Memory B cell (primary cell): ENCODE results near the gene KCNAB1.
A peak's percentile ranks its signal among the peaks of the same experiment; 100 is the strongest.

Experiments used
- ATAC-seq: fragments of 150-1000 bp; cut with Tn5 transposase; 2 replicates; pipeline ENCODE4 v1.10.0; 2021; ENCODE audit warnings: low read depth, mild to moderate bottlenecking, moderate library complexity
- DNase-seq, 2 donors: peaks; one replicate each; pipeline ENCODE4 v3.0.0; 2022; ENCODE audit warnings: low spot score in 2 of 2
- H3K27ac Mint-ChIP-seq: one replicate; pipeline ENCODE4 v1.8.0; 2022; ENCODE audit warnings: mild to moderate bottlenecking, moderate library complexity, mixed read lengths
- H3K27me3 Mint-ChIP-seq: one replicate; pipeline ENCODE4 v1.8.0; 2022; ENCODE audit warnings: mixed read lengths
- H3K36me3 Mint-ChIP-seq: one replicate; pipeline ENCODE4 v1.8.0; 2022; ENCODE audit warnings: mild to moderate bottlenecking, mixed read lengths
- H3K4me1 Mint-ChIP-seq: one replicate; pipeline ENCODE4 v1.8.0; 2022; ENCODE audit warnings: mixed read lengths
- H3K4me3 Mint-ChIP-seq: one replicate; pipeline ENCODE4 v1.8.0; 2022; ENCODE audit warnings: mild to moderate bottlenecking, moderate library complexity, mixed read lengths
- H3K9me3 Mint-ChIP-seq: one replicate; pipeline ENCODE4 v1.8.0; 2022; ENCODE audit warnings: mixed read lengths

Gene KCNAB1

GRCh38 chr3:156332304-156332703 lies 211.9 kb downstream of the KCNAB1 start:
- DNase-seq, result no peak
- H3K36me3 Mint-ChIP-seq, result no peaks in the 10 kb centered on the region
- no peak for ATAC-seq
- H3K9me3 Mint-ChIP-seq, result no peaks in the 10 kb centered on the region
- peaks cover 19% of the 10 kb centered on the region for H3K27me3 Mint-ChIP-seq
- no peaks in the 10 kb centered on the region for H3K4me1 Mint-ChIP-seq
- H3K4me3 Mint-ChIP-seq, result no peak overlapping the region
- no peak overlapping the region for H3K27ac Mint-ChIP-seq

- no peak overlapping the region for H3K4me3 Mint-ChIP-seq
- no peak overlapping the region for H3K27ac Mint-ChIP-seq
- no peaks in the 10 kb centered on the region for H3K36me3 Mint-ChIP-seq
- H3K27me3 Mint-ChIP-seq, result peaks cover 14% of the 10 kb centered on the region
- DNase-seq (no peak), ATAC-seq (no peak)
- no peaks in the 10 kb centered on the region for H3K4me1 Mint-ChIP-seq
- no peaks in the 10 kb centered on the region for H3K9me3 Mint-ChIP-seq
Observed at GRCh38 chr3:156334841-156335545, 214.6 kb downstream of the KCNAB1 start.

- H3K4me3 Mint-ChIP-seq, result no peak overlapping the region
- no peak overlapping the region for H3K27ac Mint-ChIP-seq
- no peak for DNase-seq
- no peak for ATAC-seq
- H3K9me3 Mint-ChIP-seq, result no peaks in the 10 kb centered on the region
- peaks cover 7% of the 10 kb centered on the region for H3K4me1 Mint-ChIP-seq
- H3K27me3 Mint-ChIP-seq, result peaks cover 14% of the 10 kb centered on the region
- H3K36me3 Mint-ChIP-seq, result no peaks in the 10 kb centered on the region
Observed at GRCh38 chr3:156339491-156339890, 219.1 kb downstream of the KCNAB1 start.

- Mint-ChIP-seq H3K4me3 (no peak overlapping the region), H3K27me3 (peaks cover 9% of the 10 kb centered on the region), H3K27ac (no peak overlapping the region), H3K4me1 (peaks cover 7% of the 10 kb centered on the region), H3K9me3 (no peaks in the 10 kb centered on the region), H3K36me3 (no peaks in the 10 kb centered on the region)
- ATAC-seq, result no peak
- no peak for DNase-seq
Observed at GRCh38 chr3:156341332-156341731, 221.0 kb downstream of the KCNAB1 start.

- peak; percentile 26 to 37 for DNase-seq
- Mint-ChIP-seq H3K36me3 (no peaks in the 10 kb centered on the region), H3K4me3 (no peak overlapping the region), H3K27me3 (peaks cover 9% of the 10 kb centered on the region), H3K4me1 (peaks cover 7% of the 10 kb centered on the region), H3K9me3 (no peaks in the 10 kb centered on the region), H3K27ac (no peak overlapping the region)
- ATAC-seq, result peak; percentile 100
Observed at GRCh38 chr3:156341831-156342416, 221.5 kb downstream of the KCNAB1 start.

- no peaks in the 10 kb centered on the region for H3K9me3 Mint-ChIP-seq
- H3K4me3 Mint-ChIP-seq, result no peak overlapping the region
- DNase-seq, result no peak
- ATAC-seq, result no peak
- peaks cover 3% of the 10 kb centered on the region for H3K27me3 Mint-ChIP-seq
- peaks cover 9% of the 10 kb centered on the region for H3K4me1 Mint-ChIP-seq
- H3K27ac Mint-ChIP-seq, result no peak overlapping the region
- H3K36me3 Mint-ChIP-seq, result no peaks in the 10 kb centered on the region
Observed at GRCh38 chr3:156344215-156344614, 223.8 kb downstream of the KCNAB1 start.

GRCh38 chr3:156349111-156349510 lies 228.7 kb downstream of the KCNAB1 start:
- no peak for DNase-seq
- no peak for ATAC-seq
- Mint-ChIP-seq H3K36me3 (no peaks in the 10 kb centered on the region), H3K27ac (no peak overlapping the region), H3K27me3 (peaks cover 2% of the 10 kb centered on the region), H3K4me1 (peaks cover 5% of the 10 kb centered on the region), H3K9me3 (no peaks in the 10 kb centered on the region), H3K4me3 (no peak overlapping the region)

- peaks cover 5% of the 10 kb centered on the region for H3K4me1 Mint-ChIP-seq
- H3K9me3 Mint-ChIP-seq, result no peaks in the 10 kb centered on the region
- no peak for DNase-seq
- H3K27me3 Mint-ChIP-seq, result peaks cover 2% of the 10 kb centered on the region
- H3K36me3 Mint-ChIP-seq, result no peaks in the 10 kb centered on the region
- no peak overlapping the region for H3K4me3 Mint-ChIP-seq
- ATAC-seq, result no peak
- H3K27ac Mint-ChIP-seq, result no peak overlapping the region
Observed at GRCh38 chr3:156349978-156350377, 229.6 kb downstream of the KCNAB1 start.

GRCh38 chr3:156350781-156351180 lies 230.4 kb downstream of the KCNAB1 start:
- no peak overlapping the region for H3K27ac Mint-ChIP-seq
- H3K27me3 Mint-ChIP-seq, result peaks cover 2% of the 10 kb centered on the region
- H3K36me3 Mint-ChIP-seq, result no peaks in the 10 kb centered on the region
- H3K9me3 Mint-ChIP-seq, result no peaks in the 10 kb centered on the region
- DNase-seq (no peak), ATAC-seq (no peak)
- H3K4me3 Mint-ChIP-seq, result no peak overlapping the region
- peaks cover 5% of the 10 kb centered on the region for H3K4me1 Mint-ChIP-seq

GRCh38 chr3:156351783-156352182 lies 231.4 kb downstream of the KCNAB1 start:
- Mint-ChIP-seq H3K4me3 (no peak overlapping the region), H3K4me1 (peaks cover 5% of the 10 kb centered on the region), H3K27me3 (peaks cover 2% of the 10 kb centered on the region), H3K27ac (no peak overlapping the region), H3K36me3 (no peaks in the 10 kb centered on the region), H3K9me3 (no peaks in the 10 kb centered on the region)
- DNase-seq (no peak), ATAC-seq (no peak)

- Mint-ChIP-seq H3K4me3 (no peak overlapping the region), H3K36me3 (no peaks in the 10 kb centered on the region), H3K27ac (no peak overlapping the region), H3K9me3 (no peaks in the 10 kb centered on the region), H3K27me3 (peaks cover 2% of the 10 kb centered on the region), H3K4me1 (peaks cover 8% of the 10 kb centered on the region)
- no peak for ATAC-seq
- no peak for DNase-seq
Observed at GRCh38 chr3:156352728-156353127, 232.3 kb downstream of the KCNAB1 start.

GRCh38 chr3:156353563-156353962 lies 233.2 kb downstream of the KCNAB1 start:
- no peaks in the 10 kb centered on the region for H3K36me3 Mint-ChIP-seq
- H3K4me1 Mint-ChIP-seq, result peaks cover 8% of the 10 kb centered on the region
- no peak overlapping the region for H3K27ac Mint-ChIP-seq
- peaks cover 2% of the 10 kb centered on the region for H3K27me3 Mint-ChIP-seq
- H3K4me3 Mint-ChIP-seq, result no peak overlapping the region
- no peaks in the 10 kb centered on the region for H3K9me3 Mint-ChIP-seq
- ATAC-seq, result no peak
- DNase-seq, result no peak

- Mint-ChIP-seq H3K36me3 (no peaks in the 10 kb centered on the region), H3K9me3 (no peaks in the 10 kb centered on the region), H3K27ac (no peak overlapping the region), H3K27me3 (peaks cover 10% of the 10 kb centered on the region), H3K4me1 (peaks cover 2% of the 10 kb centered on the region), H3K4me3 (no peak overlapping the region)
- no peak for ATAC-seq
- DNase-seq, result no peak
Observed at GRCh38 chr3:156356537-156357363, 236.4 kb downstream of the KCNAB1 start.

- H3K27ac Mint-ChIP-seq, result no peak overlapping the region
- ATAC-seq, result no peak
- H3K4me3 Mint-ChIP-seq, result no peak overlapping the region
Observed at GRCh38 chr3:156358232-156358631, 237.9 kb downstream of the KCNAB1 start.

More at GRCh38 chr3:156358232-156358631, 237.9 kb downstream of the KCNAB1 start:
- peaks cover 2% of the 10 kb centered on the region for H3K4me1 Mint-ChIP-seq
- H3K27me3 Mint-ChIP-seq, result peaks cover 8% of the 10 kb centered on the region
- no peak for DNase-seq
- no peaks in the 10 kb centered on the region for H3K36me3 Mint-ChIP-seq
- H3K9me3 Mint-ChIP-seq, result no peaks in the 10 kb centered on the region
